HepG2 (cell line): ENCODE results near the gene ASCC3. TPM values are rescaled to one million over a fixed set of nuclear protein-coding genes. Genes with fewer than 3 reads are reported as not detected.

Experiments used
- ATAD3A ChIP-seq: sonication (generic); formaldehyde crosslinking; IDR thresholded peaks from 2 replicates; pipeline ENCODE4 v1.4.0; 2020; ENCODE audit warnings: missing genetic modification reagents
- BRCA1 ChIP-seq: sonication (generic); formaldehyde crosslinking; IDR thresholded peaks from 2 replicates; pipeline ENCODE4 v1.4.0; 2020; ENCODE audit warnings: missing genetic modification reagents
- CHCHD3 ChIP-seq: sonication (generic); formaldehyde crosslinking; IDR thresholded peaks from 2 replicates; pipeline ENCODE4 v1.8.0; 2022; ENCODE audit warnings: mild to moderate bottlenecking, missing genetic modification reagents, moderate library complexity
- CREM ChIP-seq, 2 experiments: sonication (generic) in 1 of 2; formaldehyde crosslinking in 1 of 2; IDR thresholded peaks; 2 replicates each; pipeline versions ENCODE4 v1.4.0 to v1.6.1; 2016 to 2020; ENCODE audit warnings: antibody characterized with exemption in 1 of 2, mild to moderate bottlenecking in 1 of 2, missing genetic modification reagents in 1 of 2
- DMAP1 ChIP-seq: IDR thresholded peaks from 2 replicates; pipeline ENCODE4 v1.6.1; 2016
- DNMT3B ChIP-seq: conservative IDR thresholded peaks from 2 replicates; pipeline ENCODE4 v1.6.1; 2016; ENCODE audit warnings: missing biosample characterization, control low read depth
- ERF ChIP-seq: IDR thresholded peaks from 2 replicates; pipeline ENCODE4 v1.6.1; 2018; ENCODE audit warnings: missing biosample characterization, missing genetic modification reagents
- FOSL2 ChIP-seq: sonication (generic); formaldehyde crosslinking; IDR thresholded peaks from 2 replicates; pipeline ENCODE4 v1.4.0; 2020; ENCODE audit warnings: missing genetic modification reagents
- FOXP1 ChIP-seq, 2 experiments: fragments of 450-650 bp in 1 of 2; IDR thresholded peaks; 2 replicates each; pipeline ENCODE4 v1.6.1; 2017 to 2018; ENCODE audit warnings: antibody characterized with exemption in 1 of 2
- HOXD1 ChIP-seq: sonication (generic); formaldehyde crosslinking; IDR thresholded peaks from 2 replicates; pipeline ENCODE4 v1.5.0; 2020; ENCODE audit warnings: missing genetic modification reagents
- KAT7 ChIP-seq: IDR thresholded peaks from 2 replicates; pipeline ENCODE4 v1.6.1; 2018; ENCODE audit warnings: borderline replicate concordance, missing compliant biosample characterization
- KLF11 ChIP-seq: IDR thresholded peaks from 2 replicates; pipeline ENCODE4 v1.6.1; 2016; ENCODE audit warnings: missing compliant biosample characterization
- MATR3 ChIP-seq: sonication (generic); formaldehyde crosslinking; IDR thresholded peaks from 2 replicates; pipeline ENCODE4 v1.4.0; 2020; ENCODE audit warnings: missing genetic modification reagents
- MNT ChIP-seq: fragments of 450-650 bp; IDR thresholded peaks from 2 replicates; pipeline ENCODE4 v1.6.1; 2016
- MXD4 ChIP-seq: IDR thresholded peaks from 2 replicates; pipeline ENCODE4 v1.6.1; 2016; ENCODE audit warnings: mild to moderate bottlenecking, missing biosample characterization, missing genetic modification reagents
- NFYC ChIP-seq: IDR thresholded peaks from 2 replicates; pipeline ENCODE4 v1.6.1; 2016; ENCODE audit warnings: missing genetic modification reagents, missing compliant biosample characterization
- NR2F6 ChIP-seq, 2 experiments: IDR thresholded peaks; 2 replicates each; pipeline ENCODE4 v1.6.1; 2016; ENCODE audit warnings: antibody characterized with exemption in 1 of 2, mild to moderate bottlenecking in 1 of 2
- RFX1 ChIP-seq: fragments of 450-650 bp; IDR thresholded peaks from 2 replicates; pipeline ENCODE4 v1.6.1; 2017
- SALL1 ChIP-seq: sonication (generic); formaldehyde crosslinking; IDR thresholded peaks from 2 replicates; pipeline ENCODE4 v1.8.0; 2022; ENCODE audit warnings: mild to moderate bottlenecking, missing genetic modification reagents
- SATB2 ChIP-seq: sonication (generic); formaldehyde crosslinking; IDR thresholded peaks from 2 replicates; pipeline ENCODE4 v1.5.0; 2020; ENCODE audit warnings: missing genetic modification reagents
- SP4 ChIP-seq: sonication (generic); formaldehyde crosslinking; IDR thresholded peaks from 2 replicates; pipeline ENCODE4 v1.8.1; 2023; ENCODE audit warnings: mild to moderate bottlenecking, missing genetic modification reagents
- SRY ChIP-seq: sonication (generic); formaldehyde crosslinking; IDR thresholded peaks from 2 replicates; pipeline ENCODE4 v1.8.0; 2022; ENCODE audit warnings: mild to moderate bottlenecking, missing genetic modification reagents
- ZMAT5 ChIP-seq: sonication (generic); formaldehyde crosslinking; IDR thresholded peaks from 2 replicates; pipeline ENCODE4 v1.5.0; 2020; ENCODE audit warnings: mild to moderate bottlenecking, low read depth, missing genetic modification reagents, borderline replicate concordance
- ZNF30 ChIP-seq: sonication (generic); formaldehyde crosslinking; IDR thresholded peaks from 2 replicates; pipeline ENCODE4 v1.5.0; 2020; ENCODE audit warnings: mild to moderate bottlenecking, missing genetic modification reagents
- ZNF329 ChIP-seq: sonication (generic); formaldehyde crosslinking; IDR thresholded peaks from 2 replicates; pipeline ENCODE4 v1.9.0; 2021; ENCODE audit warnings: low read depth, mild to moderate bottlenecking, missing genetic modification reagents
- ZNF343 ChIP-seq: sonication (generic); formaldehyde crosslinking; IDR thresholded peaks from 2 replicates; pipeline ENCODE4 v1.4.0; 2020; ENCODE audit warnings: mild to moderate bottlenecking, missing genetic modification reagents
- ZNF562 ChIP-seq: sonication (generic); formaldehyde crosslinking; IDR thresholded peaks from 2 replicates; pipeline ENCODE4 v1.8.0; 2022; ENCODE audit warnings: missing genetic modification reagents, borderline replicate concordance
- ZNF619 ChIP-seq: sonication (generic); formaldehyde crosslinking; IDR thresholded peaks from 2 replicates; pipeline ENCODE4 v1.4.0; 2020; ENCODE audit warnings: mild to moderate bottlenecking, missing genetic modification reagents
- ZNF776 ChIP-seq: sonication (generic); formaldehyde crosslinking; IDR thresholded peaks from 2 replicates; pipeline ENCODE4 v1.4.0; 2020; ENCODE audit warnings: mild to moderate bottlenecking, missing genetic modification reagents
- ZNF878 ChIP-seq: sonication (generic); formaldehyde crosslinking; IDR thresholded peaks from 2 replicates; pipeline ENCODE4 v1.8.1; 2023; ENCODE audit warnings: mild to moderate bottlenecking, missing genetic modification reagents, moderate library complexity
- polyA plus RNA-seq, 8 experiments: library from polyadenylated mRNA; depleted of rRNA in 3 of 8; stranded (reverse) in 7 of 8; unstranded in 1 of 8; fragments of >200 nt; fragmentation: Illumina TruSeq in 4 of 8; extraction: Trizol in 4 of 8; gene quantifications; 2 replicates each; pipeline versions ENCODE4 v1.2.1 to v1.2.3, GENCODE V29; 2011 to 2016; ENCODE audit warnings: low read depth in 4 of 8, missing spikeins in 1 of 8, mixed read lengths in 1 of 8; ENCODE audit not compliant: insufficient read depth in 1 of 8
- total RNA-seq, 5 experiments: library from RNA; depleted of rRNA; stranded (reverse); fragments of >200 nt; fragmentation: Illumina TruSeq; extraction: Trizol; gene quantifications; 2 replicates each; pipeline ENCODE4 v1.2.3, GENCODE V29; 2016; ENCODE audit warnings: low read depth in 1 of 5

Gene ASCC3
- total and polyA plus RNA-seq, 2 of the 13 experiments (the other 11 are each of a cell fraction or from before 2014, with no cell fraction given), result 23.1 to 55.7 TPM

GRCh38 chr6:100880853-100881706, at the start of gene ASCC3 (continued):
- TF ChIP-seq SP4, result peak; percentile 82
- TF ChIP-seq SRY (CRISPR knock-in tag), result 0 out of 2 replicates have a peak, but pooled peaks have one; percentile 79
- peak; percentile 75 for TF ChIP-seq ZNF329 (CRISPR knock-in tag)
- no peak for TF ChIP-seq ATAD3A (CRISPR knock-in tag)
- TF ChIP-seq ZNF619 (CRISPR knock-in tag), result peak; percentile 41; the same call in 1 of the 2 replicates
- no peak for TF ChIP-seq FOXP1 (IDR thresholded peaks at IDR 0.05)
- TF ChIP-seq FOXP1 (CRISPR knock-in tag; IDR thresholded peaks at IDR 0.05), result no peak
- TF ChIP-seq FOSL2 (CRISPR knock-in tag), result no peak
- TF ChIP-seq ZNF878 (CRISPR knock-in tag), result peak; percentile 83
- no peak for TF ChIP-seq DNMT3B (CRISPR knock-in tag)
- TF ChIP-seq RFX1, result no peak
- peak; percentile 19; the same call in 1 of the 2 replicates for TF ChIP-seq SATB2 (CRISPR knock-in tag)
- peak; percentile 32; the same call in 1 of the 2 replicates for TF ChIP-seq MNT
- TF ChIP-seq ZNF562 (CRISPR knock-in tag), result 0 out of 2 replicates have a peak, but pooled peaks have one; percentile 57
- peak; percentile 87; the same call in 1 of the 2 replicates for TF ChIP-seq CHCHD3
- TF ChIP-seq NFYC (CRISPR knock-in tag), result peak; percentile 48
- no peak for TF ChIP-seq ZMAT5 (CRISPR knock-in tag)
- TF ChIP-seq BRCA1 (CRISPR knock-in tag), result 0 out of 2 replicates have a peak, but pooled peaks have one; percentile 17
- TF ChIP-seq KAT7 (CRISPR knock-in tag), result peak; percentile 99
- peak; percentile 88 for TF ChIP-seq DMAP1 (CRISPR knock-in tag)
- peak; percentile 36; the same call in 1 of the 2 replicates for TF ChIP-seq HOXD1 (CRISPR knock-in tag)
- peak; percentile 84 for TF ChIP-seq ERF (CRISPR knock-in tag)
- no peak for TF ChIP-seq KLF11 (CRISPR knock-in tag)
- peak; percentile 84; the same call in 1 of the 2 replicates for TF ChIP-seq ZNF776 (CRISPR knock-in tag)
- no peak for TF ChIP-seq MATR3
- peak; percentile 94 for TF ChIP-seq SALL1 (CRISPR knock-in tag)
- peak; percentile 27; the same call in 1 of the 2 replicates for TF ChIP-seq CREM (IDR thresholded peaks at IDR 0.05)
- no peak for TF ChIP-seq CREM (CRISPR knock-in tag; IDR thresholded peaks at IDR 0.05)
- TF ChIP-seq MXD4 (CRISPR knock-in tag), result peak; percentile 88
- TF ChIP-seq NR2F6 (IDR thresholded peaks at IDR 0.05), result no peak
- TF ChIP-seq NR2F6 (CRISPR knock-in tag; IDR thresholded peaks at IDR 0.05), result peak; percentile 46
- peak; percentile 97 for TF ChIP-seq ZNF30 (CRISPR knock-in tag)
- TF ChIP-seq ZNF343 (CRISPR knock-in tag), result 0 out of 2 replicates have a peak, but pooled peaks have one; percentile 83
